Measurements from ENCODE around the gene SEMA5A. TPM values are rescaled to one million over a fixed set of nuclear protein-coding genes. Genes with fewer than 3 reads are reported as not detected.

The SEMA5A gene
- total and polyA plus RNA-seq, 7 donors = 0.24 to 3.9 (median 0.66) TPM

GRCh38 chr5:9423571-9423970 is 122.3 kb downstream of the SEMA5A start:
- intact Hi-C loops (cut with DNase I) = no loop called here
- no peak overlapping the region for H3K4me3 ChIP-seq
- no peaks in the 10 kb centered on the region for H3K4me1 ChIP-seq
- DNase-seq = no peak
- H3K36me3 ChIP-seq (ENCODE audit: insufficient read depth in 1 of 2, low read depth in 1 of 2) = no peaks in the 10 kb centered on the region
- no peak overlapping the region for H3K27ac ChIP-seq
- no peak for TF ChIP-seq CTCF (IDR thresholded peaks at IDR 0.05)
- 60 to 70% (median 63%) methylated on average over 1 of the region's 1 CpG for WGBS, 3 donors
- no peak for ATAC-seq
- H3K9me3 ChIP-seq = no peaks in the 10 kb centered on the region
- no peaks in the 10 kb centered on the region for H3K27me3 ChIP-seq (ENCODE audit: insufficient read depth in 3 of 3, low read length in 2 of 3)

- intact Hi-C loops (cut with DNase I) = no loop called here
- 5 to 19% (median 8%) methylated on average over 2 of the region's 2 CpGs for WGBS, 3 donors
- TF ChIP-seq CTCF (IDR thresholded peaks at IDR 0.05) = no peak
- Histone ChIP-seq H3K27ac (no peak overlapping the region), H3K36me3 (ENCODE audit: insufficient read depth in 1 of 2, low read depth in 1 of 2) (no peaks in the 10 kb centered on the region), H3K4me1 (no peaks in the 10 kb centered on the region), H3K4me3 (no peak overlapping the region), H3K27me3 (ENCODE audit: insufficient read depth in 3 of 3, low read length in 2 of 3) (no peaks in the 10 kb centered on the region), H3K9me3 (no peaks in the 10 kb centered on the region)
- no peak for ATAC-seq
- no peak for DNase-seq
Measured at GRCh38 chr5:9421884-9422283, 124.0 kb downstream of the SEMA5A start.

- H3K4me1 ChIP-seq = no peaks in the 10 kb centered on the region
- intact Hi-C loops (cut with DNase I) = no loop called here
- ATAC-seq = no peak
- DNase-seq = no peak
- no peaks in the 10 kb centered on the region for H3K36me3 ChIP-seq (ENCODE audit: insufficient read depth in 1 of 2, low read depth in 1 of 2)
- H3K4me3 ChIP-seq = no peak overlapping the region
- no peaks in the 10 kb centered on the region for H3K27me3 ChIP-seq (ENCODE audit: insufficient read depth in 3 of 3, low read length in 2 of 3)
- TF ChIP-seq CTCF (IDR thresholded peaks at IDR 0.05) = no peak
- no peaks in the 10 kb centered on the region for H3K9me3 ChIP-seq
- 84 to 86% (median 84%) methylated on average over 5 of the region's 5 CpGs for WGBS, 3 donors
- H3K27ac ChIP-seq = no peak overlapping the region
Measured at GRCh38 chr5:9419794-9420193, 126.1 kb downstream of the SEMA5A start.

DNA sequence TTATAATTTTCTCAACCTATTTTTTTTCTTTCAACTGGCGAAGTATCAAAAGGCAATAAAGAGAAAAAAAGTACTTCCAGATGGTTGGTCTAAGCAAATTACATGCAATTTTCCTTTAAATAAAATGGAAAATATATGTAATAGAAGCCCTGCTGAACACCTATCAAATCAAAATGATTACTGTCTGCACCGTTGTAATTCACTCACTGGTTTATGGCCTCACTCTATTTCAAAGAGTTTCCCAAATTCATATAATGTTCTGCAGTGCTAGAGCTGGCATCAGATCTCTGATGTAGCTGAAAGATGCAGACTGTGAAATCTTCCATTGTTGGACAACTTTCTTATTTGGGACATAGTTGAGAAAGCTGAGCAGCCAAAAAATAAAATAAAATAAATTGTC is 130.3 kb downstream of the SEMA5A start:
- Histone ChIP-seq H3K36me3 (ENCODE audit: insufficient read depth in 1 of 2, low read depth in 1 of 2) (no peaks in the 10 kb centered on the region), H3K4me3 (no peak overlapping the region), H3K27me3 (ENCODE audit: insufficient read depth in 3 of 3, low read length in 2 of 3) (no peaks in the 10 kb centered on the region), H3K4me1 (no peaks in the 10 kb centered on the region), H3K9me3 (no peaks in the 10 kb centered on the region), H3K27ac (no peak overlapping the region)
- TF ChIP-seq CTCF (IDR thresholded peaks at IDR 0.05) = no peak
- DNase-seq (no peak), ATAC-seq (no peak)
- WGBS, 3 donors = 38 to 57% (median 55%) methylated on average over 2 of the region's 2 CpGs
- intact Hi-C loops (cut with DNase I) = no loop called here

DNA sequence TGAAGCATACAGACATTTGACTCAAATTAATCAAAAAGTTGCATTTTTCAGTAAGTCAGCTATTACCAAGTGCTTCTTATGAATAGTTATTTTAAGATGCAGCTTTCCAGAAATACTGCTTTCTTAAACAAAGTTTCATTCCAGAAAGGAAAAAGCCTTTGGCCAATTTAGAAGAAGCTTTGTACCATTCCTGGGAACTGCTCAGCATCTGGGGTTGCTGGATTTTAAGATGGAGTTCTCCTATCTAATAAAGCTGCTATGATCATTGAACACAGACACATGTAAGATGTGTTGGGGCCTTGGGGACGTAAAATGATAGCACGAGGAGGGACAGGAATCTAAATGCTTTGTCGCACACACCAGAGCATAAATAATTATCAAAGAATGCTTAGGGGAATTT is 130.8 kb downstream of the SEMA5A start:
- Histone ChIP-seq H3K36me3 (ENCODE audit: insufficient read depth in 1 of 2, low read depth in 1 of 2) (no peaks in the 10 kb centered on the region), H3K27me3 (ENCODE audit: insufficient read depth in 3 of 3, low read length in 2 of 3) (no peaks in the 10 kb centered on the region), H3K27ac (no peak overlapping the region), H3K4me3 (no peak overlapping the region), H3K4me1 (no peaks in the 10 kb centered on the region), H3K9me3 (no peaks in the 10 kb centered on the region)
- no peak for TF ChIP-seq CTCF (IDR thresholded peaks at IDR 0.05)
- DNase-seq (no peak), ATAC-seq (no peak)
- 46 to 52% (median 48%) methylated on average over 3 of the region's 3 CpGs for WGBS, 3 donors
- intact Hi-C loops (cut with DNase I) = no loop called here
